Fibroblast of the aortic adventitia (primary cell): Measurements from ENCODE around the gene RNF26. TPM values are rescaled to one million over a fixed set of nuclear protein-coding genes. Genes with fewer than 3 reads are reported as not detected.

Source experiments
- DNase-seq: peaks from one replicate; pipeline ENCODE4 v3.0.0-alpha.2; 2010; ENCODE audit warnings: low read depth
- H3K4me3 ChIP-seq: 2 replicates; pipeline ENCODE4 v1.5.1; 2011; ENCODE audit warnings: low read depth, mild to moderate bottlenecking, control low read depth, low read length, moderate library complexity
- total RNA-seq: library from RNA; depleted of rRNA; stranded (reverse); fragments of >200 nt; gene quantifications from 2 replicates; pipeline ENCODE4 v1.2.3, GENCODE V29; 2012; ENCODE audit warnings: low replicate concordance
- TF ChIP-seq, protein P1 (sequence below): IDR thresholded peaks from 2 replicates; pipeline ENCODE4 v1.5.1; 2011; ENCODE audit warnings: mild to moderate bottlenecking, low read length, control low read depth, inconsistent platforms; ENCODE audit not compliant: insufficient read depth

Gene RNF26
- total RNA-seq, 1 donor: 7.1 TPM

DNA sequence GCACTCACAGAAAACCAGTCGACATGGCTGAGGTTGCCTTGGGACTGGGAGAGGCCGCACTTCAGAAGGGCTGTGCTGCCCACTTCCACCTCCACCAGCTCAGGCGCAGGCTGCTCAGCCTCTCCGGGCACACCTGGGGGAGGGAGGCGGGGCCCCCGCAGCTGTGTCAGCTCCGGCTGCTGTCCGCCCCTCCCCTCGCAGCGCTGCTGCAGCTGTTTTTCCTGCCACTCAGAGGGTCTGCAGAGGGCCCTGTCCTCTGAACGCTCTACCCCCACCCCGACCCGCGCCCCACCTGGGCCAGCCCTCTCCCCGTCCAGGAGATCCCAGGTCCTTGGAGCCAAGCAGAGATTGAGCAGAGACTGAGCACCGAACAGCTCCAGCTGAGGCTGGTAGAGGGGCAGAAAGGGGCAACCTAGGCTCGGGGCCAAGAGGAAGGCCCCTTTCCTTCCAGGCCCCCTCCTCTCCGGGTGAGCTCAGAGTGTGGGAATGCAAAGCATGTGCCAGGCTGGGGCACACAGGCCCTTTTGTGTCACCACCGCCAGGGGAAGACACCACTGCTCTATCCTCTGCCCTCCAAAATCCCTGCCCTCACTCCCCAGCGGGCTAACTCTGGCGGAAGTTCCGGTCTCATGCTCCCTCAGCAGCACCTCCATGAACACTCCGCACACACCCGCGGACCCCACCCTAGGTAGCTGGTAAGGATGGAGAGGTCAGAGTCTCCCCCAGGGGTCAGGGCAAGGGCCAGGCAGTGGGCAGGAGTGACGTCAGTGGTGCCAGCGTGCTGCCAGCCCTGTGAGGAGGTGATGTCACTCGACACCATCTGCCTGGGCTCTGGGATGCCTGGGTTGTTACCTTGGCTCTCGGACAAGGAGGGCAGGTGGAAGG is 19.0 kb upstream of the RNF26 start:
- no peak overlapping the region for H3K4me3 ChIP-seq
- TF ChIP-seq, protein P1, sequence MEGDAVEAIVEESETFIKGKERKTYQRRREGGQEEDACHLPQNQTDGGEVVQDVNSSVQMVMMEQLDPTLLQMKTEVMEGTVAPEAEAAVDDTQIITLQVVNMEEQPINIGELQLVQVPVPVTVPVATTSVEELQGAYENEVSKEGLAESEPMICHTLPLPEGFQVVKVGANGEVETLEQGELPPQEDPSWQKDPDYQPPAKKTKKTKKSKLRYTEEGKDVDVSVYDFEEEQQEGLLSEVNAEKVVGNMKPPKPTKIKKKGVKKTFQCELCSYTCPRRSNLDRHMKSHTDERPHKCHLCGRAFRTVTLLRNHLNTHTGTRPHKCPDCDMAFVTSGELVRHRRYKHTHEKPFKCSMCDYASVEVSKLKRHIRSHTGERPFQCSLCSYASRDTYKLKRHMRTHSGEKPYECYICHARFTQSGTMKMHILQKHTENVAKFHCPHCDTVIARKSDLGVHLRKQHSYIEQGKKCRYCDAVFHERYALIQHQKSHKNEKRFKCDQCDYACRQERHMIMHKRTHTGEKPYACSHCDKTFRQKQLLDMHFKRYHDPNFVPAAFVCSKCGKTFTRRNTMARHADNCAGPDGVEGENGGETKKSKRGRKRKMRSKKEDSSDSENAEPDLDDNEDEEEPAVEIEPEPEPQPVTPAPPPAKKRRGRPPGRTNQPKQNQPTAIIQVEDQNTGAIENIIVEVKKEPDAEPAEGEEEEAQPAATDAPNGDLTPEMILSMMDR: no peak
- no peak for DNase-seq

DNA sequence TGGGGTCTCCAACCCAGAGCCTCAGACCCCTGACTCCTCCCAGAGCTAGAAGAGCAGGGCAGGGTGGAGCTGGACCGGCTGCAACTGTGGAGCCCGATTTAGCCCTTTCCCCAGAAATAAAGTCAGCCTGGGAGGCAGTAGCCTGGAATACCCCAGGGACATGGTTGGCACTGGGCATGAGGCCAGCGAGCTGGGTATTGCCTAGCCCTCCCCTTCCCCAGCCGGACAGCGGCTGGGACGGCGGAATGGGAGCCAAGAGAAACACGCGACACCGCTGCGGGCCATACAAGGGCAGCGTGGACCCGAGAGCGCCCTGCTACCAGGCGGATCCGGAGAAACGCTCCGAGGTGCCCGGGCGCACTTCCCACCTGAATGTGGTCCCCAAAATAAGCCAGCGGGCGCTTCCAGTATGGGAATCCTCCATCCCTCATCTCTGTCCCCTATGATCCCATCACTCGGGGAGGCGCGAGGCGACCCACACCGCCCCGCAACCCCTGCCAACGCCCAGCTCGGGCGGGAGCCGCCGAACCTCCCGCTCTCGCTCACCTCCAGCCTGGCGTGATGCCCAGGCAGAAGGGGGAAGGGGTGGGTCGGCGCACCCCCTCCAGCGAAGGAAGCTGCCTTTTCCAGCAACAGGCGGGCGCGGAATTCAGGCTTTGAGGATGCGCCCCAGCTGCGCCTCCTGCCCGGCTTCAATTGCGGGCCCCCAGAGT is 18.2 kb upstream of the RNF26 start:
- TF ChIP-seq, protein P1: no peak
- no peak for DNase-seq
- peak overlapping the region; percentile 53 for H3K4me3 ChIP-seq

DNA sequence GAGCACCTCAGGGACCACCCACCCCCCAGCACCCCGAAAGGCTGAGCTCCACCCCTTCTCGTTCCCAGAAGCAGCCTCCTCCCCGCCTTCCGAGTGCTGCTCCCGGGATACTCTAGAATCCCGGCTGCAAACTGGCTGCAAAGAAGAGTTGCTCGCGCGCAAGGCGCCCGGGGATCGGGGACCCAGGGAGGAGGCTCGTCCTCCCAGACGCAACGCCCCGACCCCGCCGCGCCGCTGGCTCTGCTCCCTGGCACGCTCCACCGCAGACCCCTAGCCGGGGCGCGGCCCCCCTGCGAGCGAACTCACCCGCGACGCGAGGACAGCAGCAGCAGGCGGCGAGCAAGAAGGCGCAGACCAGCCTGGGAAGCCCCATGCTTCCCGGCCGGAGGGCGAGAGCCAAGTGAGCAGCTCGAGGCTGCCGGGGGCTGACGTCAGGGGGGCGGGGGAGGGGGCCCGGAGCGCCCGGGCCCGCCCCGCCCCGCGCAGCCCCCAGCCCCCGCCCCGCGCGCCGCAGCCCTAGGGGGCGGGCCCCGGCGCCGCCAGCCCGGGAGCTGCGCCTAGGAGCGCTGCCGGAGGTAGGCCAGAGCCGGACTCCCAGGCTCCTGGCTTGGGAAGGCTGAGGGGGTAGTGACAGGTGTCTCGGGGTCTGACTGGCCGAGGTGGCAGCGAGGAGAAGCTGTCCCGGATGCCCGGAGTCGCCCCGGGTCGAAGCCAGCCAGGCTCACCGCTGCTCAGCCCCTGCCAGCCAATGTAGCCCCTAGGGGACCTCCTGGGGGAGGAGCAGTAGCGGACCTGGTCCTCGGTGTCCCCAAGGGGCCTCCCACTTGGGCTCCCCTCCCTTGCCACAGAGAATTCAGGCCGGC is 17.4 kb upstream of the RNF26 start, which contains the start of gene MCAM:
TSS of gene MCAM (minus strand) at position 402 of the 863 bp plus-strand sequence. CDS start at position 373, 29 bp downstream.
- TF ChIP-seq, protein P1: no peak
- H3K4me3 ChIP-seq: peak within 1 kb of the TSS; percentile 53
- peak; percentile 11 for DNase-seq

DNA sequence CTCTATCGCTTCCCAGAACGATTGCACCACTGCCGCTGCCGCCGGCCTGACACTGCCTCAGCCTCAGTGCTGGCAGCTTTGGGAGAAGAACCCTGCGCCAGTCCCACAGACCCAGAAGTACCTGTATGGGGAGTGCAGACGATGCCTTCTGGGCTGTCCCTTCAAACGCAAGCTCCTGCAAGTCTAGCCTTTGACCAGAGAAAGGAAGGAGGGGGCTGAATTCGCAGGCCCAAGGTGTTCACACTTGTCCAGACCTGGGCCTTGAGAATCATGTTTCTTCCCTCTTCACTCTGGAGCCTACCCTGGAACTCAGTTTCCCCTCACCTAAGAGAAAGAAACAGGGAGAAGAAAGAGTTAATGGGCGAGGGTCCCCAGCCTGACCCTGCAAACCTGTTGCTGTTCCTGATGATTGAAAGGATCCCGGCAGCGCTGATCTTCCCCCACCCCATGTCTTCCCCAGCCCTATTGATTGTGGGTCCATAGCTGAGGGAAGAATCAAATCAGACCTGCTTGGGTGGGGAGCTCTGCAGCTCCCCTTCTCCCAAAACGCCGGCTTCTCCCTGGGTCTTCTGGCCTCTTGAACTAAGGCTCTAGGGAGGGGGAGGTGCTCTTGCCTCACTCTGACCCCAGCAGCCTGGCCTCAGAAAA is 16.6 kb upstream of the RNF26 start:
- no peak for DNase-seq
- no peak overlapping the region for H3K4me3 ChIP-seq
- TF ChIP-seq, protein P1: no peak

DNA sequence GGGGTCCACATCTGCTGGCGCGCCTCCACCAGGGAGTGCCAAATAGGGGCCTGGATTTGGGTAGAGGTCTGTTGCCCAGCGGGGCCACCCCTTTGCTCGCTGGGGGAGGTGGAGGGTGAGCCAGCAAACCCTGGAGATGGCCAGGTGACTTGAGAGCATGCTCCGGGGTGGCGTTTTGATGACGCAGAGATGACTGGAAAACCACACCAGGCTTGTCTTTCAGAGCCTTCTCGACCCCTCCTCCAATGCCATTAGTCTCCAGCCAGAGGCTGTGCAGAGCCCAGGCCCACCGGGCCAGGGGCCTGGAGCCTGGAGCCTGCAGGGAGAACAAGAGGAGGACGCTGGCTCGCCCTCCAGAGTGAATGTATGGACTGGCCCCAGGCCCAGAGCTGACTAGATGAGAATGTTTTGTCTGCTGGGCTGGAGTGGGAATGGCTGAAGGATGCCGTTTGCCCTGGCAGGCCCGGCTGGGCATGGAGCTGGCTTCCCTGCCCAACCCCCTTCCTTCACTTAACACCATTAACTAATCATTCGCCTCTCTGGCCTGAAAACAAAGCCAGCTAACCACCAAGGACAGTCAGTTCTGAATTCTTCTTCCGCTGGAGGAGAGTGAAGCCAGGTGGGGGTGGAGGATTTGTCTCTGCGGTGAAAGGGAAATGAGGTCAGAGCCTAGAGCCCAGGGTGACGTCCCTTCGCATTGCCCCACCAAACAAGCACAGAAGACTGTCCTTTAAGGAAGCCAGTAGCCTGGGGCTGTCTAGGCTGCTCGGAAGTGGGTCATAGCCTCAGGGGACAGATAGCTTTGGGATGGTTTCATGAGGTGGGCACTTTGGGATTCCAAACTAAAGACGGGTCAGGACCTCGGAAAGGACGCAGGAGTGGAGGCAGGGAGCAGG is 15.8 kb upstream of the RNF26 start:
- TF ChIP-seq, protein P1: no peak
- no peak overlapping the region for H3K4me3 ChIP-seq
- DNase-seq: peak; percentile 21
